HG03097 (cell line): ENCODE results near the gene KIF3B.
A peak's percentile ranks its signal among the peaks of the same experiment; 100 is the strongest.

ENCODE experiments used
- ATAC-seq: cut with Tn5 transposase; IDR thresholded peaks from one replicate; pipeline ENCODE4 v1.9.1; 2021; ENCODE audit not compliant: unreplicated experiment, low FRiP score

Gene KIF3B

DNA sequence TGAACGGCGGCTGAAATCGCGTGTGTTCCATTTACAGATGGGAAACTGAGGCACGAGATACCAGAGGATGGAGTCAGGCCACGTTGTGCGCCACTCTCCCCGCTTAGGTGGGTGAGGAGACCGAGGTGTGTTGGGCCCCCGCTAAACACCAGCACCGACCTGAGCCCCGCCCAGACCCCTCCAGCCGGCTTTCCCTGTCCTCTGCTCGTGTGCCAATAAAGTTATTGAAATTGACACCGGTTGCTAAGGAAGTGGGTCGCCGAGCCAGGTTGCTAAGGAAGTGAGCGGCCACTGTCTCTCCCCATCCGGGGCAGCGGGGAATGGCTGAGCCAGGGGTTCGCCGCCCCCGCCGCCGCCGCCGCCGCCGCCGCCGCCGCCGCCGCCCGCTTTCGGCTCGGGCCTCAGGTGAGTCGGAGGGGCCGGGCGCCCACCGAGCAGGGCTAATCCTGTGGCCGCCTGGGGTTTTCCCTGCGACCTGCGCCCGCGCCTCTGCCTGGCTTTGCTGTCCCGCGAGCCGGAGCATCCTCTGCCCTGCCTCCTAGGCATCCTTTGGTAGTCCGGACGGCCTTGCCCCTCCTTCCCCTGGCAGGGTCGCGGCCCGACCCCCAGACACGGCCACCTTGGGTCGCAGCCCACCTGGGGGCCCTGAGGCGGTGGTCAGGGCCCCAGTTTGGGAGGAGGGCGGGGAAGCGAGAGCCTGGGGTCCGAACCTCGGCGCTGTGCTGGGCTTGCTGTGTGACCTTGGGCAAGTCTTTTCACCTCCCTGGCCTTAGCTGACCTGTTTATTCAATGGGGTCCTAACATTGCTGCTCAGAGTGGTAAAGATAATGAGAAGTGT, at the start of gene KIF3B:
TSS of gene KIF3B (plus strand) at position 291 of the 838 bp plus-strand sequence. CDS start 32,127 bp downstream, outside the sequence.
- peak; percentile 70 for ATAC-seq

DNA sequence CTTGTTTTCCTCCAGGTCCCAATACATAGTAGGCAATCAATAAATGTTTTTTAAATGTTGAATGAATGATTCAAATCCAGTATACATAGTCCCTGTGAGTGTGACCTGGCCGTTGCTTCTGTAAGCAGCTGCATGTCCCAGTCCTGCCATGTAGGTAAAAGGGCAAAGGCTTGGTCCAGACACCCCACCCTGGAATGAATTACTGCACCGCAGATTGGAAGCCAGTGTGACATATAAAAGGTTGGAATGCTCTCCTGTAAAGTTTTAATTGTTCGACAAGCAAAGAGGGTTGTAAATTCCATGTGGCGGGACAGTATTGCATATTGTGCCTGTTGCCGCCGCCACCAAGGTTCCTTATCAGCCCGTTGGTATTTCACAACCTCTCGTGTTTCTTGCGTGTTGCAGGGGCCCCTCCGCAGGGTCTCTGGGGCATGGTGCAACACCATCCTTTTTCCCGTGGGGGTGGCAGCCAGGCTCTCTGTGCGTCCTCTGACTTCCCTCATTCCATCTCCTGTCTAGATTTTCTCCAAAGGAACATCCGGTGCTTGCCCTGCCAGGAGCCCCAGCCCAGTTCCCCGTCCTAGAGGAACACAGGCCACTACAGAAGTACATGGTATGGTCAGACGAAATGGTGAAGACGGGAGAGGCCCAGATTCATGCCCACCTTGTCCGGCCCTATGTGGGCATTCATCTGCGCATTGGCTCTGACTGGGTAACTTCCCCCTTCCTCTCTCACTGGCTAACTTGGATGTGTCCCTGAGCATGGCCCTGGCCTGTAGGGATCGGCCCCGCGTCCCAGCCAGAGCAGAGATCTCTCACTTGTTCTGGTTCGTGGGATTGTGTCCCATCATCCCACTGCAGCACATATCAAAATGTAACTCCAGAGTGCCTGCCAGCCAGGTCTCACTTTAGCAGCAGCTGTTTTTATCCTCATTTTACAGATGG, 49.4 kb upstream of the KIF3B start:
- no peak for ATAC-seq

DNA sequence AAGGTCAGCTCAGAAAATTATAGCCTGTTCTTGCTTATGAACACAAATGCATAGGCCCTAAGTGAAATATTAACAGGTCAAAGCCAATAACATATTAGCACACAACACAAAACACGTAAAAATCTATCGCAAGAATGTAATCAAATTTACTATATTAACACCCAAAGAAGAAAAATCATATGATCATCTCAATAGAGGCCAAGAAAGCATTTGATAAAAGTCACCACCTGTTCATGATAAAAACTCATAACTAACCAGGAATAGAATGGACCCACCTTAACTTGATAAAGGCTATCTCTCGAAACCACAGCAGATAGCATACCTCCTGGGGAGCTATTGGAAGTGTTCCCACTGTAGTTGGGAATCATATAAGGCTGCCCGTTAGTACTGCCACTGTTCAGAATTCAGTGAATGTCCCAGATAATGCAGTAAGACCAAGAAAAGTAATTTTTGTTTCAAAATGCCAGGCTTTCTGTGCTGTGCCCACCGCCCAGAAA, 48.2 kb upstream of the KIF3B start:
- ATAC-seq = no peak

DNA sequence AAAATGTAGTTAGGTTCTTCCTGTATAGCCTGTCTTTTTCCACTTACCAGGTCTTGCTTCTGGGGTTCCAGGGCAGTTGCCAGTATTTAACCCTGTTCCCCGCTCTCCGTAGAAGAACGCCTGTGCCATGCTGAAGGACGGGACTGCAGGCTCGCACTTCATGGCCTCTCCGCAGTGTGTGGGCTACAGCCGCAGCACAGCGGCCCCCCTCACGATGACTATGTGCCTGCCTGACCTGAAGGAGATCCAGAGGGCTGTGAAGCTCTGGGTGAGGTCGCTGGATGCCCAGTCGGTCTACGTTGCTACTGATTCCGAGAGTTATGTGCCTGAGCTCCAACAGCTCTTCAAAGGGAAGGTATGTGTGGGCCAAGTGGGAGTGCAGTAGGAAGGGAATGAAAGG, 46.7 kb upstream of the KIF3B start:
- ATAC-seq = no peak

DNA sequence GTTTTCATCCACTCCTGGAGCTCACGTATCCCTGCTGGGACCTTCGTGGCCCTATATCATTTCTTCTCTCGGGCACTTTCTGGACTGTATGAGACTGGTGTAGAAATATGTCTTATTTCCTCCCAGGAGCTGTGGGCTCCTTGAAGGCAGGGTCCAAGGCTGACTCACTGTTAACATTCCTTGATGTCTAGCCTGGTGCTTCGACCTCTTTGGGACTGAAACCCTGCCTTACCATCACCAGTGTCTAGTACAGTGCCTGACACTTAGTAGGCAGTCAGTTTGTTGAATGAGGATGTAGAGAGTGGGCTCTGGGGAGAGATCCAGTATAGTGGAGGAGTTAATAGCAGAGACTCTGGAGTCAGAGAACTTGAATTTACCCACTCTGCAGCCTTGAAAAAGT, 46.2 kb upstream of the KIF3B start:
- no peak for ATAC-seq

DNA sequence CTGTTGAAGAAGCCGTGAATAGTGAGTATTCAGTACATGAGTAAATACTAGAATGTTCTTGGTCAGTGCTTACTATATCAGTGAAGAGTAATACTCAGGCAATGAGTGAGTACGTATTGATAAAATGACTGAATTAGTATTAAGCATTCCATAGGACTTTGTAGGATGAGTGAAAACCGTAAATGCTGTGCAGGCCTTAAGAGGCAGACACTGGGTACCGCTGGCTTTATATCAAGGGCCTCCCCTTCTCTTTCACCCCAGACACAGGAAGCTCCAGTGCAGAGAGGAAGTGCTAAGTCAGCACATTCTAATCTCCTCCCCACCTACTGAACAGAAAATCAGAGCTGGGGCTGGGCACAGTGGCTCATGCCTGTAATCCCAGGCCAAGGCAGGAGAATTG, 45.6 kb upstream of the KIF3B start:
- ATAC-seq = no peak

DNA sequence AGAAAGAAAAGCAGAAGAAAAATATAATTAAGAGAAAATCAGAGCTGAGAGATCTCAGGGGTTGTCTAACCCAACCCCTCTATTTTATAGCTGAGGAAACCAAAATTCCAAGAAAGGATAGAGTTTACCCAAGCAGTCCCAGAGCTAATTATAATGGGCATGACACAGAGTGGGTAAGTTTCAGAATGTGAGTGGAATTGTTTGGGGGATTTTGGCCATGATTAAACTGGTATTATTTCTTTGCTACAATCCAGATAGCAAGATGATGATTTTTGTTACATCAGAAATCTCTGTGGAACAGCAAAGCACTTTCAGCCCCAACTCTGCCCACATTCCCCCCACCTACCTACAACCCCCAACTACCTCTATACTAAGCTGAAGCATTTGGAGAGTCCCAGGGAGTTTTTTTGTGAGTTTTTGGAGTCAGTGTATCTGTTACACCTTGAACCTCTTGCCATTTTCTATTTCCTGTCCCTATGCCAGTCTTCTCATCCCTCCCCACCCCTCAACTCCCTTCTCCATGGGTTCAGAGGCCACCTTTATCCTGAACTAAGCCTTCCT, 45.0 kb upstream of the KIF3B start:
- ATAC-seq = no peak

DNA sequence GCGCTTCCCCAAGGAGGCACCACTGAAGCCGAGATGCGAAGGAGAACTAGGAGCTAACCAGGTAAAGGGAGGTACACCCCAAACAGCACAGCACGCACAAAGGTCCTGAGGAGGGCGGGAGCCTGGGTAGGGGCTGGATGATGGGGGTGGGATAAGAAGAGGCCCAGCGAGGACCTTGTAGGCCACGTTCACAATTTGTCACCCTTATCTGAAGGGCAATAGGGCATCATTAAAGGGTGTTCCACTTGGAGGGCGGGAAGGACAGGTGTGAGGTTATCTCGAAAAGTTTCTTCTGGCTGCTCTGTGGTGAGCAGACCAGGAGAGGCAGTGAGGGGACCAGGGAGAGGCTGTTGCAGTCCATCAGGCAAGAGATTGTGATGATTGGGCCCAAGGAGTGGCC, 44.2 kb upstream of the KIF3B start:
- ATAC-seq = no peak

DNA sequence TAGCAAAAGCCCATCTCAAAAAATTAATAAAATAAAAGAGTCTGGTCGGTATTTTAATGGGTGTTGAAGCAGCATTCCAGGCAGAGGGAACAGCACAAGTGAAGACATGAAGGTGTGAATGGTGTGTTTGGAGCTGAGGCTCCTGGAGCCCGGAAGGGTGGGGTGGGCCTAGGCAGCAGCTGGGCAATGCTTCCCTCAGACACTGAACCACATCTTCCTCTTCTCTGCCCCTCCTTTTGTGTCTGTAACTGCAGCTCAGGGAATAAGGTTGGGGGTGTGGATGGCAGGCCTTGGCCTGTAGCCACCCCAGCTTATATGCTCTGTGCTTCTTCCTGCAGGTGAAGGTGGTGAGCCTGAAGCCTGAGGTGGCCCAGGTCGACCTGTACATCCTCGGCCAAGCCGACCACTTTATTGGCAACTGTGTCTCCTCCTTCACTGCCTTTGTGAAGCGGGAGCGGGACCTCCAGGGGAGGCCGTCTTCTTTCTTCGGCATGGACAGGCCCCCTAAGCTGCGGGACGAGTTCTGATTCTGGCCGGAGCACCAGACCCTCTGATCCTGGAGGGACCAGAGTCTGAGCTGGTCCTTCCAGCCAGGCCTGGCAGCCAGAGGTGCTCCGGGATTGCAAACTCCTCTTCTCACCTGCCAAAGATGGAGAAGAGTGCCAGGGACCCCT, 43.2 kb upstream of the KIF3B start:
- ATAC-seq = no peak

DNA sequence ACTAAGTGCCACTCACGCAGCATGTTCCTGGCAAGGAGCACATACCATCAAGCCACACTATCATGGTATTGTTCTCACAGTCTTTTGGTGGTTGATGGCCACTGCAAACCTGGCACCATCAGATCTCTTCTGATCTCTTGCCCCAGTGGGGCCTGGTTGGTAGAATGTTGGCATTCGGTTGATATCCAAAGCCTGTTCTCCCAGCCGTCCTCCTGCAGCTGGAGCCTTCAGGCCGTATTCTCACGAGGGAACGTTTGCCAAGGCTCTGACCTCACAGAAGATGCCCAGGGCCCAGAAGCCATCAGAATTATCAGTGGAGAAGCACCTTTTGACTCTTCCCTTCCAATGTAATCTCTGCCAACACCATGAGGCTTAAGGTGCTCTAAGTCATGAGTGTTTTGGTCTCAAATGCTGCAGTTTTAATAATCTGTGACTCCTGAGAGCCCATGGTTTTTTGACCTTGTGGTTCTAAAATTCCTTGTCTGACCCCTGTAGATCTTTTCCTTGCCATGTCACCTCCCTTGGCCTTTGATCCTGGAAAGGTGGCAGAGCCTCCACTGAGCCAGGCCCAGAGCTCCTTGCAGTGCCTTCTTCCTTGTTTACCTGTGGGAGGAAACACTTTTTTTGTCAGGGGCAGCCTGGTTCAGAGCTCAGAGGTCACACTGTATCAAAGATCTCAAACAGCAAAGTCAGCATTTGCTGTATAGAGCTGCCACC, 42.0 kb upstream of the KIF3B start:
- no peak for ATAC-seq

DNA sequence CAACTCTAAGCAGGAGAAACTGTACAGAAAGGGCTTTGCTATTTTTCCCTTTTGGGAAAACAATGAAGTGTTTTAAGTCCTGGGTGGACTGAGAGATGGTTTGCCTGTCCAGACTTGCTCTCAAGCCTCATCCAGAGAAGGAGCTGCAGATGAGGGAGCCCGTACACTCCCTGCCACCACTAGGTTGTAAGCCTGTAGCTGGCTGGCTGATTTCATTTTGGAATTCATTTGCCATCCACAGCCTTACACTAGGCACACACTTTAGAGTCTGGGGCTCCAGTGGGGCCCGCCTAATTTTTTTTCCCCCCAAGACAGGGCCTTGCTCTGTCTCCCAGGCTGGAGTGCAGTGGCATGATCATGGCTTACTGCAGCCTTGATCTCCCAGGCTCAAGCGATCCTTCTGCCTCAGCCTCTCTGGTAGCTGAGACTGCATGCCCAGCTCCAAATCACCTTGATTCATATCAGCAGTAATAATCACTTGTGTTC, 41.4 kb upstream of the KIF3B start:
- no peak for ATAC-seq

DNA sequence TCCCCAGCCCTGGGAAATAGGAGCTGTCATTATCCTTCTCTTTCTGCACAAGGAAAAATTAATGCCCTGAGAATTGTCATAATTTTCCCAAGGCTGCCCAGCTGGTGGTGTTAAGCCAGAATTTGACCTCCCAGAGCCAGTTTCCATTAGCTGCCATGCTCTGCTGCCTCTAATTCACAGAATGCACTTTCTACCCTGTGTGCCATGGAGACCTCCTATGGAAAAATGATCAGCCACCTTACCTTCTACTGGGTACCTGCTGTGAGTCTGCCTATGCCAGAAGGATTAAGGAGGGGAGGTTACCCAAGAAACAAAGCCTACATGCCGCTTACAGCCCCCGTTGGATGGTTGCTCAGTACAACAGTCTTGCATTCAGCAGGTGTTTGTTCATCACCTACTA, 40.6 kb upstream of the KIF3B start:
- ATAC-seq = no peak

DNA sequence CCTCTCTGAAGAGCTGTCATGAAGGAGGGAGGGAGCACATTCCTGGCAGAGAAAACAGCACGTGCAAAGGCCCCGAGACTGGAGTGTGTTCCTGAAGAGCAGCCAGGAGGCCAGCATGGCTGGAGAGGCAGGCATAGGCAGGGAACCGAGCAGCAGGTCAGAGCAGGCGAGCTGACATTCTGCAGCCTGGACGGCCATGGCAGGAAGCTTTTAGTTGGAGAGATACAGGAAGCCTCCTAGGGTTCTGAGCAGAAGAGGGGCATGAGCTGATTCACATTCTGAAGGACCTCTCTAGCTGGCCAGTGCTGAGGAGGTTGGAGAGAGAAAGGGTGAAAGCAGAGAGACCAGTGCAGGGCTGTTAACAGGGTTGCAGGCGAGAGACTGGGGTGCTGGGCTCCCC, 40.0 kb upstream of the KIF3B start:
- ATAC-seq = no peak

DNA sequence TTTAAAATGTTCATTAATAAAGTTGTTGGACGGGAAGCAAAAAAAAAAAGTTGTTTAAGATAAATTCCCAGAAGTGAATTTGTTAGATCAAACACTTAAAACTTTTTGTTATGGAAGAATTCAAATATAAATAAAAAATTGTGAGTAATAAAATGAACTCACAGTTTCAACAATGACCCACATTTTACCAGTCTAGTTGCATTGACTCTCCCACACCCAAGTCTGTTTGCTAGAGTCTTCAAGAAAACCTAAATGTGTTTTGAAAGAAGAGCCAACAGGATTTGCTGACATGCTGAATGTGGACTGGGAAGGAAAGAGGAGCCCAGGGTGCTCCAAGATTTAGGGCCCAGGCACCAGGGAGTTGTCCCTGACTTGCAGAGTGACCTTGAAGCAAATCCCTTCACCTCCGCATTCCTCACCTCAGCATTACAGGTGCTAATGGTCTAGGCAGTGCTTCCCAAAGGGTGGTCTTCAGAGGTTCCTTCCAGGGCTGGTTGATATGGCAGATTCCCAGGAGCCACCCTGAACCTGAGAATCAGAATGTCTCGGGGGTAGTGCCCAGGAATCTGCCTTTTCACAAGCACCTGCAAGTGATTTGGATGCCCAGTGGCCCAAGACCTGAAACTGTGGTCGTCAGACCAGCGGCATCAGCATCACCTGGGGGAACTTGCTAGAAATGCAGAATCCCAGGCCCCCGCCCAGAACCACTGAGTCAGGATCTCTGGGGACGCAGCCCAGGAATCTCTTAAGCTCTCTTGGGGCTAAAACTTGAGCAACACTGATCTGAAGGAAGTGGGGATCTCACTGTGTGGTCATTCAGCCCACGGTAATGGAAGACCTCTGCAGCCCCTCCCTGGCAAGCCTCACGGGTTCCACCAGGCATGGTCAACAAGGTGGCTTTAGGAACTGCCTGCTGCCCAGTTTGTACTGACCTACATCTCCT, 38.7 kb upstream of the KIF3B start:
- ATAC-seq = no peak

DNA sequence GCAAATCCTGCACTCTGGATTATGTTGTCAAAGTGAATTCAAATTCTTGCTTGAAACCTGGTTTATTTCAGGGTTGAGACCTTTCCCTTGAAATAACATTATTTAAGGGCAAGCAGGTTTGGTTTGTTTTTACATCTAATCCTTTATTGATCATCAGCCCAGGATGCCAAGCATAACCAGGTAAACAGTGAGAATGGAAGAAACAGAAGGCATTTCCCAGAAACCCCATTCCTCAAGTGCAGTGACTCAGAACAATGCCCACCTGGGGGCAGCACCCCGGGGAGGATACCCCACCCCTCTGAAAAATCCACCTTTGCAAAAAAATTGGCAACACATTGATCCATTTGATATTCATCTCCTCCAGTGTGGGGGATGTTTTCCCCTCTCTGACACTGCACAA, 37.2 kb upstream of the KIF3B start:
- no peak for ATAC-seq

DNA sequence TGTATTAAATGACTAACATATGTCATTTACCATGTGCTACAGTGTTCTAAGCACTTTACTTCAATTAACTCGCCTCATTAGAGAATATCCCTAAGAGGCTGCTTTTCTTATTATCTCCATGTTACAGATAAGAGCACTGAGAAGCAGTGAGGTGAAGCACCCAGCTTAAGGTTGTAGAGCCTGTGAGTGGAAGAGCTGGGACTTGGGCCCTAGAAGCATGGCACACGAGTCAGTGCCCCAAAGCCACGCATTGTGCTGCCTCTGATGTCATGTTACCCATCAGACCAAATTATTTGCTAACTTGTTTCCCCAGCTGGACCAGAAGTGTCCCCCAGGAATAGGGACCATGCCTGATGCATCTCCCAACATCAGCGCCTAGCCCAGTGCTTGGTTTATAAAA, 35.6 kb upstream of the KIF3B start:
- no peak for ATAC-seq

DNA sequence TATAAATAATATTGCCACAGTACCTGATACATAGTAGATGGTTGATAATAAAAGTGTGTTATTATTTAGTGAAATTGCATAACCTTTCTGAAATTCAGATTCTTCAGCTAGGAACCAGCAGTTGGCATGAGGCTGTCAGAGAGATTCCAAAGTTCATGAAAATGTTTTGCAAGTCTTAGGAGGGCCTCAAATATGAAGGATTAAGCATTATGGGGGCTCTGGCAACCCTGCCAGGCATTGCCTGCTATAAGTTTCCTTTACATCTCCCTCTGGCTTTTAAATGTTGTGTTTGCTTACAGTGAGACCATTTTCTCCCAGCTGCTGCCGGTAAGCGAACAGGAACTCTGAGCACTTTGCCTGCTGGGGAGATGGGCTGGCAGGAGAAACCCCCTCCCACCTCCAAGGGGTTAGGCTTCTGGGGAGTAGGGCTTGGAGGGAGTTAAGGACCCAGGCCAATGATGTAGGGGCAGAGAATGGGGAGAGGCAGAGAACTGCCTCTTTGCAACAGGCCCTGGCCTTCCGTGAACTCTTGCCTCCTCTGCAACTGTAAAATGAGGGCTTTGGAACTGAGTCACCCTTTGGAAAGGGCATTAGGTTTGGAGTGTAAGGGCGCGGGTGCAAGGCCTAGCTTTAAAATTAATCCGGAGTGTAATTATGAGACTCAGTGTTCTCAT, 33.2 kb upstream of the KIF3B start:
- ATAC-seq = no peak

DNA sequence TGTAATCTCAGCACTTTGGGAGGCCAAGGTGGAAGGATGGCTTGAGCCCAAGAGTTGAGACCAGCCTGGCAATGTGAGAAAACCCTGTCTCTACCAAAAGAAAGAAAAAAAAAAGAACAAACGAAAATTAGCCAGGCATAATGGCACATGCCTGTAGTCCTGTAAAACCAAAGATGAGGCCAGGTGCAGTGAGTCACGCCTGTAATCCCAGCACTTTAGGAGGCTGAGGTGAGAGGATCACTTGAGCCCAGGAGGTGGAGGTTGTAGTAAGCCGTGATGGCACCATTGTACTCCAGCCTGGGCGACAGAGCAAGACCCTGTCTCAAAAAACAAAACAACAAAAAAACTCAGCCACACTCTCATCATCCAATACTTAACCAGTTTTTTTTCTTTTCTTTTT, 32.5 kb upstream of the KIF3B start:
- no peak for ATAC-seq
